ENCODE data around the gene GLT8D2.

- TF ChIP-seq CTCF (IDR thresholded peaks at IDR 0.05; ENCODE audit: poor library complexity) (no peak), EZH2 (IDR thresholded peaks at IDR 0.05; ENCODE audit: borderline replicate concordance) (no peak)
Observed at GRCh38 chr12:104046306-104046705, 3.7 kb downstream of the GLT8D2 start.
